Measurements from ENCODE around the gene TMEM94. TPM values are rescaled to one million over a fixed set of nuclear protein-coding genes. Genes with fewer than 3 reads are reported as not detected.

The TMEM94 gene
- total and polyA plus RNA-seq, 2 of the 13 experiments (the other 11 are each of a cell fraction or from before 2014, with no cell fraction given), result 32.6 to 134 TPM

DNA sequence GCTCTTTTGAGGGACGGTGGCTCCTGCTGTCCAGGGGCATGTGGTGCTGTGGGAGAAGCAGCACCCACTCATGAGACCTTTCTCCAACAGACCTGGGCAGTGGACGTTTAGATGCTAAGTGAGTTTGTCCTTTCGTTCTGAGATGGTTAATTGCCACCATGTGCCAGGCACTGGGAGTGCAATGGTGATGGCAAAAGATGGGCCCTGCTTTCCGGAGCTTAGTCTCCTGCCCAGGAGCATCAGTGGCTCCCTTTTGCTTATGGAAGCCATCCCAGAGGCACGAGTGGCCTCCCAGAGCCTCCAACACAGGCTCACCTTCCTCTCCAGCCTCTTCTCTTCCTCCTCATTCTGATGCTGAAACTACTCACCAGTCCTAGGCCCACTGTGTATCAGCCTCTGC, 30.5 kb downstream of the TMEM94 start (continued):
- no peak for TF ChIP-seq PTBP1 (IDR thresholded peaks at IDR 0.05; ENCODE audit: low read depth, low read length, poor library complexity, severe bottlenecking)

DNA sequence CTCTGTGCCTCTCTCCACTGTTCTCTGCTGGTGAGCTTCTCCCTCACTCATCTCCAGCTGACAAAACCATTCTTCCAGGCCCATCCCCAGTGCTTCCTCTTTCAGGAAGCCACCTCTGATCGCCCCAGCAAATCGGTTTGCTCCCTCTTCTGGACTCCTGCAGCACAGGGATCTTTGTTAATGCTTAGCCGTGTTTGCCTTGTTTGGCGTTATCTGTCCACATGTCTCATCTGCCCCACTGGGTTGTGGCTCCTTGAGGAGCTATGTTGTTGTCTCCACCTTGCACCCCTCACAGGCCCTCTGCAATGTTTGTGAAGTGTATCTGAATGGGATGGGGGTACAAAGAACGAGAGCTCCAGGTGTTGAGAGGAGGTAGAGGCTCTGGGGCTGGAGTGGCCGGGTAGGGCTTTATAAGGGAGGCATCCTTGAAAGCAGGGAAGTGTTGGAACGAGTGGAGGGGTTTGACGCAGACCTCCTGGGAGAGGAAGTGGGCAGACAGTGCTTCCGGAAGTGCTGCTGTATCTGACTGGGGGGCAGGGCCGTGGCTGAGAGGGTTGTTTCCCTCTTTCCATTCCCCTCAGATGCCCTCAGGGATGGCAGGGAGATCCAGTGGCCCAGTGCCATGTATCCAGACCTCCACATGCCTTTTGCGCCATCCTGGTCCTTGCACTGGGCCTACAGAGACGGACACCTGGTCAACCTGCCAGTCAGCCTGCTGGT, 31.1 kb downstream of the TMEM94 start:
- BruUV-seq (replicated peaks), result no TSS peak
- Histone ChIP-seq H3K4me1 (ENCODE audit: insufficient read depth, low read length) (no peaks in the 10 kb centered on the region), H3K36me3 (replicated peaks in 1 of 2; ENCODE audit: control insufficient read depth in 1 of 2, insufficient read depth in 2 of 2, low read length in 2 of 2) (peaks cover 25 to 34% of the 10 kb centered on the region in 2 experiments), H3K9me3 (ENCODE audit: low read length) (no peaks in the 10 kb centered on the region), H3K4me3 (replicated peaks in 1 of 3; ENCODE audit: insufficient read depth in 1 of 3, low read depth in 2 of 3, low read length in 3 of 3) (no peak overlapping the region), H3K79me2 (ENCODE audit: insufficient read depth, low read length) (no peaks in the 10 kb centered on the region), H3K27me3 (ENCODE audit: control insufficient read depth in 1 of 2, insufficient read depth in 2 of 2, low read length in 2 of 2) (no peaks in the 10 kb centered on the region), H2AFZ (ENCODE audit: low read length) (no peak overlapping the region), H3K9ac (ENCODE audit: insufficient read depth, low read depth, low read length) (no peak overlapping the region), H3K27ac (ENCODE audit: extremely low read length, insufficient read depth, low read length) (no peak overlapping the region), H3K4me2 (ENCODE audit: low read depth, low read length) (no peak overlapping the region), H4K20me1 (ENCODE audit: insufficient read depth, low read length) (peaks cover 7% of the 10 kb centered on the region; the same call in 1 of the 2 replicates)
- intact Hi-C loops (cut with micrococcal nuclease; ENCODE audit: unreplicated experiment), result loop anchor here (5.0 kb wide), 1 partner anchor 60 kb away; no protein-coding TSS in a partner anchor
- WGBS (ENCODE audit: low lambda C conversion rate), result 88% methylated on average over 11 of the region's 12 CpGs
- TF ChIP-seq SMC3 (IDR thresholded peaks at IDR 0.05; ENCODE audit: low read length) (peak; percentile 50; the same call in 1 of the 2 replicates), STAG1 (CRISPR knock-in tag; IDR thresholded peaks at IDR 0.05) (peak; percentile 44), ZNF749 (CRISPR knock-in tag; IDR thresholded peaks at IDR 0.05; ENCODE audit: borderline replicate concordance) (0 out of 2 replicates have a peak, but pooled peaks have one; percentile 36), NBN (conservative IDR thresholded peaks at IDR 0.05) (no peak)
- TF ChIP-seq, protein P1, sequence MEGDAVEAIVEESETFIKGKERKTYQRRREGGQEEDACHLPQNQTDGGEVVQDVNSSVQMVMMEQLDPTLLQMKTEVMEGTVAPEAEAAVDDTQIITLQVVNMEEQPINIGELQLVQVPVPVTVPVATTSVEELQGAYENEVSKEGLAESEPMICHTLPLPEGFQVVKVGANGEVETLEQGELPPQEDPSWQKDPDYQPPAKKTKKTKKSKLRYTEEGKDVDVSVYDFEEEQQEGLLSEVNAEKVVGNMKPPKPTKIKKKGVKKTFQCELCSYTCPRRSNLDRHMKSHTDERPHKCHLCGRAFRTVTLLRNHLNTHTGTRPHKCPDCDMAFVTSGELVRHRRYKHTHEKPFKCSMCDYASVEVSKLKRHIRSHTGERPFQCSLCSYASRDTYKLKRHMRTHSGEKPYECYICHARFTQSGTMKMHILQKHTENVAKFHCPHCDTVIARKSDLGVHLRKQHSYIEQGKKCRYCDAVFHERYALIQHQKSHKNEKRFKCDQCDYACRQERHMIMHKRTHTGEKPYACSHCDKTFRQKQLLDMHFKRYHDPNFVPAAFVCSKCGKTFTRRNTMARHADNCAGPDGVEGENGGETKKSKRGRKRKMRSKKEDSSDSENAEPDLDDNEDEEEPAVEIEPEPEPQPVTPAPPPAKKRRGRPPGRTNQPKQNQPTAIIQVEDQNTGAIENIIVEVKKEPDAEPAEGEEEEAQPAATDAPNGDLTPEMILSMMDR (CRISPR knock-in tag; IDR thresholded peaks at IDR 0.05), result peak; percentile 36
- TF ChIP-seq, protein P2, sequence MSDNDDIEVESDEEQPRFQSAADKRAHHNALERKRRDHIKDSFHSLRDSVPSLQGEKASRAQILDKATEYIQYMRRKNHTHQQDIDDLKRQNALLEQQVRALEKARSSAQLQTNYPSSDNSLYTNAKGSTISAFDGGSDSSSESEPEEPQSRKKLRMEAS (IDR thresholded peaks at IDR 0.05), result no peak
- DNase-seq (ENCODE audit: low spot score) (no peak), FAIRE-seq (peak; percentile 34), ATAC-seq (peak; percentile 13; the same call in 2 of the 3 replicates)
- ChIA-PET CTCF (ENCODE audit: low intra/inter-chr PET ratio, low total read pairs) (interaction anchor here (1.0 kb wide), 2 partner anchors 61 to 62 kb away, joined by 3 to 4 read pairs; no protein-coding TSS in a partner anchor), POLR2A (no interaction called here)
- in situ Hi-C loops (cut with HindIII; ENCODE audit: extremely low pct_ligation_motif_present, low pct_unique_long_range_greater_than_20kb), result loop anchor here (5.0 kb wide), 1 partner anchor 55 kb away; no protein-coding TSS in a partner anchor

All from HepG2 (cell line).